Islet precursor cell (in vitro differentiated cells): ENCODE results near the gene S1PR2.
A peak's percentile ranks its signal among the peaks of the same experiment; 100 is the strongest.
"Not testable (repeated sequence)": the region's sequence is repeated elsewhere in the genome, so short reads cannot be mapped to it uniquely, and the experiment has no call there.

Source experiments
- DNase-seq: peaks from one replicate; pipeline ENCODE4 v3.0.0-alpha.2; 2018

S1PR2 gene

DNA sequence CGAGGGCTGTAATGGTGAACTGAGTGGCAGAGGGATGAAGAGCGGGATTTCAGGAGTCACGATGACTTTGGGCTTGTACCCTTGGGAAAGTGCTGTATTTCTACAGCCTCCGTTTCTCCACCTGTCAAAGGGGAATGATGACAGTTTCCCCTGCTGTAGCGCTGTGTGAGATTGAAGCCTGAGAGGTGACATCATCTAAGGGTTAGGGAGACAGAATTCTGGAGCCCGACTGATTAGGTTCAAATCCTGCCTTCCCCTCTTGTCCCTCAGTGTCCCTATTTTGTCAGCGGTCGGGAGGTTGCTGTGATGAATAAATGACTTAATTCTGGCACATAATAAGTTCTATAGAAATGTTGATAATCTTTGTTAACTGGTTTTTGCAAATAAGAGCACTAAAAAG, 21.6 kb upstream of the S1PR2 start:
- DNase-seq: no peak

DNA sequence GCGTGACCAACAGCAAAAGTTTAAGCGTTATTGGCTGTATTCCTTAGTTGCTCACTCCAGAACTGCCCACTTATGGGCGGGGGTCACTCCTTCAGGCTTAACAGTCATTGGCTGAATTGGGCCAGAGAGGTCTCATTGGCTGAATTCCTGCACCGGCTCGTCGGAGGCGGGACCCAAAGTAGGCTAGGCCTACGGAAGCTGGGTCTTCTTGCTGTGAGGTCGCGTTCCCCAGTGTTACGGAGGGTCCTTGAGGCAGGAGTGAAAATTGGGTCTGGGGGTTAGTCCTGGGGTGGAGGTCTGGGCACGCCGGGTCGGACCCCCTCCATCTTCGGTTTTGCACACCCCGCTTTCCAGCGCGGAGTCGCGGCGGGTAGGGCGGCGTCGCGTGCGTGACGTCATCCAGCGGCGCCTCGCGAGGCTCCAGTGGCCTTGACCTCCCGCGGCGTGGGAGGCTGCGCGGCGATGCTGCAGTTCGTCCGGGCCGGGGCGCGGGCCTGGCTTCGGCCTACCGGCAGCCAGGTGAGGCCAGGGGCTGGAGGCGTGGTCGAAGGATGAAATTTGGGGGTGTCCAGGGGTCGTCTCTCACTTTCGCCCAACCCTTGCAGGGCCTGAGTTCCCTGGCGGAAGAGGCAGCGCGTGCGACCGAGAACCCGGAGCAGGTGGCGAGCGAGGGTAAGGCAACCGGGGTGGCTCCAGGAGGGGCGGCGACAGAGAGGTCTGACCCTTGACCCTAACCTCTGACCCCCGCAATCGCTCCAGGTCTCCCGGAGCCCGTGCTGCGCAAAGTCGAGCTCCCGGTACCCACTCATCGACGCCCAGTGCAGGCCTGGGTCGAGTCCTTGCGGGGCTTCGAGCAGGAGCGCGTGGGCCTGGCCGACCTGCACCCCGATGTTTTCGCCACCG, 20.9 kb upstream of the S1PR2 start, which contains the start of gene MRPL4:
TSS of gene MRPL4 (plus strand) at position 423 of the 903 bp plus-strand sequence. CDS start at position 463, 40 bp downstream.
- peak; percentile 99 for DNase-seq

DNA sequence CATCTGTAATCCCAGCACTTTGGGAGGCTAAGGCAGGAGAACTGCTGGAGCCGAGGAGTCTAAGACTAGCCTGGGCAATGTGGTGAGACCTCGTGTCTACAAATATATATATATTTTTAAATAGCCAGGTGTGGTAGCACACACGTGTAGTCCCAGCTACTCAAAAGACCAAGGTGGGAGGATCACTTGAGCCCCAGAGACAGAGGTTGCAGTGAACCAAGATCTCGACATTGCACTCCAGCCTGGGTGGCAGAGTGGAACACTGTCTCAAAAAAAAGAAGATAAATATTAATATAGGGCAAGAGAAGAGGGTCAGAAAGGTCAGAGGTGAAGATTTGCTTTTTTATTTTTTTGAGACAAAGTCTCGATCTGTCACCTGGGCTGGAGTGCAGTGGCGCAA, 15.4 kb upstream of the S1PR2 start:
- DNase-seq: no peak

DNA sequence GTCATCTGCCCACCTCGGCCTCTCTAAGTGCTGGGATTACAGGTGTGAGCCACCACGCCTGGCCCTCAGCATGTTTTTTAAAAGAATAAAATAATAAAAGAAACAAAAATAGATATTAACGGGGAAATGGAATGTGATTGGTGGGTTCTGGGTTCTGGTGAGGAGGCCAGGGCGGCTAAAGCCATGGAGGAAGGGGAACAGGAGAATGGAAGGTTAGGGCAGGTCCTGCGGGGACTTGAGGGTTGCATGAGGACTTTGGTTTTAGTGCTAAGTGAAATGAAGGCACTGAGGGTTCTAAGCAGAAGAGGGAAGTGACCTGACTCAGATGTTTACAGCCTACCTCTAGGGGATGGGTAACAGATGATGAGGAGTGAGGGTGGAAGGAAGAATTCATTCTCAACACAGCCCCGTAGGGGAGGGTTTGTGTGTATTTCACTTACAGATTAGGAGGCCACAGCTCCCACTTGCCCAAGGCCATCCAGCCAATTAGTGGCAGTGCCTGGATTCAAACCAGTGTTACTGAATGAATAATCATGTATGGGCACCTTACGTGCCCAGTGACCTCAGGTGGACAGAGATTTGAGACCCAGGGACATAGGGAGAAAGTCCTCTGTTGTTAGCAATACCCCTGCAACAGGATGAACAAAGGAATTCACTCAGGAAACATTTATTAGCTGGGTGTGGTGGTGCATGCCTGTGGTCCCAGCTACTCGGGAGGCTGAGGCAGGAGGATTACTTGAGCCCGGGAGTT, 14.2 kb upstream of the S1PR2 start:
- DNase-seq: no peak

DNA sequence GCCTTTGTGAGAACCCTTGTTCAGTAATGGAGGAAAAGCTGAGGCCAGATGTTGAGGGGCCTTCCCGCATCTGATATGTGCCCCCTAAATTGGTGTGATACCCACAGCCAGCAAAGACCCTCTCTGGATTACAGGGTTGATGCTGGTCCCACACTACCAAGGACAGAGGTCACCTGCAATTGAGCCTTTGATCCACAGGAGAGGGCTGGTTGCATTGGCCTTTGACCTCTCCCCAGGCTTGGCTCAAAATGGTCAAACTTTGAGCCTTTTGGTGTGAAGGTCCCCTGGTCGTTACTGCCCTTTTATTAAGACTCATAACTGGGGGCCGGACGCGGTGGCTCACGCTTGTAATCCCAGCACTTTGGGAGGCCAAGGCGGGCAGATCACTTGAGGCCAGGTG, 12.5 kb upstream of the S1PR2 start:
- no peak for DNase-seq

DNA sequence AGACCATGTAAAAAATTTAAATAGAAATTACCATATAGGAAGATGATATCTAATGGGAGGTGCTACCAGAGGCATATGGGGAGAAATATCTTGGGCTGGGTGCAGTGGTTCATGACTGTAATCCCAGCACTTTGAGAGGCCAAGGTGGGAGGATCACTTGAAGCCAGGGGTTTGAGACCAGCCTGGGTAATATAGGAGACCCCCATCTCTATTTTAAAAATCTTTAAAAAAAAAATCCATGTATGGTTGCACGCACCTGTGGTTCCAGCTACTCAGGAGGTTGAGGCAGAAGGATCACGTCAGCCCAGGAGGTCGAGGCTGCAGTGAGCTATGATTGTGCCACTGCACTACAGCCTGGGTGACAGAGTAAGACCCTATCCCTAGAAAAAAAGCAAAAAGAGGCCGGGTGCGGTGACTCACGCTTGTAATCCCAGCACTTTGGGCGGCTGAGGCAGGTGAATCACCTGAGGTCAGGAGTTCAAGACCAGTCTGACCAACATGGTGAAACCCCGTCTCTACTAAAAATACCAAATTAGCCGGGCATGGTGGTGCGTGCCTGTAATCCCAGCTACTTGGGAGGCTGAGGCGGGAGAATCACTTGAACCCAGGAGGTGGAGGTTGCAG, 10.8 kb upstream of the S1PR2 start:
- DNase-seq: not testable (repeated sequence)

DNA sequence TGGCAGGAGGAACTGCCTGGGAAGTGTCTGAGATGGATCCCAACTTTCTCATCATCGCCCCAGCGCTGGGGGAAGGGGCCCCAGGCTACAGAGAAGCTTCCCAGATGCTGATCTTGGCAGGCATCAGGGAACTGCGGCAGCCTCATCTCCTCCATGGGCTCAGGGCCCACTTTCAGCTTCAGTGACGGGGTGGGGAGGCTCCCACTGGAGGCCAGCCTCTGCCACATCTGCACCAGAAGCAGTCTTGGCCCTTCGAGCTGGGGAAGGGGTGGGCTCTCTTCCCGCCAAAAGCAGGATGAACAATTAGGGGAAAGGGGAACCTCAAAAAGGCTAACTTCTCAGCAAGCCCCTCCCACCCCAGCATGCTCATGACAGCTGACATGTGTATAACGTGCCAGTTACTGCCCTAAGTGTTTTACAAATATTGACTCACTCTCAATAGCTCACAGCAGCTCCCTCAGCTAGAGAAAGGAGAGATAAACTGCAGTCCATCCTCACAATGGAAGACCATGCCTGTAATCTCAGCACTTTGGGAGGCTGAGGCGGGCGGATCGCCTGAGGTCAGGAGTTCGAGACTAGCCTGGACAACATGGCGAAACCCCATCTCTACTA, 7.1 kb upstream of the S1PR2 start:
- DNase-seq: no peak

DNA sequence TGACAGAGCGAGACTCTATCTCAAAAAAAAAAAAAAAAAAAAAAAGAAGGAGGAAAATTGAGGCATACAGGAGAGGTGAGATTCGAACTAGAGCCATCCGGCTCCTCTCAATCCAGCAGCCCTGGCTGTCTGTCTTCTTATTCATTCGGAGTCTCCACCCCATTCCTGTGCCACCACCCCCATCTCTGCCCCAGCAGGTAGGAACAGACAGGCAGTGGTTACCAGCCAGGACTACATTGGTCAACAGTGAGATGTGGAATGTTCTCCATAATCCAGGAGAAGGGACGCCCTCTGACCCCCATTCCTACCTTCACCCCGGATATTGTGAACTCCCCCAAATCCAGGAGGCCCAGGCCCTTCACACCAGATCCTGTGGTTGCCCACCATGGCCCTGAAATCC, 6.6 kb upstream of the S1PR2 start:
- DNase-seq: no peak

DNA sequence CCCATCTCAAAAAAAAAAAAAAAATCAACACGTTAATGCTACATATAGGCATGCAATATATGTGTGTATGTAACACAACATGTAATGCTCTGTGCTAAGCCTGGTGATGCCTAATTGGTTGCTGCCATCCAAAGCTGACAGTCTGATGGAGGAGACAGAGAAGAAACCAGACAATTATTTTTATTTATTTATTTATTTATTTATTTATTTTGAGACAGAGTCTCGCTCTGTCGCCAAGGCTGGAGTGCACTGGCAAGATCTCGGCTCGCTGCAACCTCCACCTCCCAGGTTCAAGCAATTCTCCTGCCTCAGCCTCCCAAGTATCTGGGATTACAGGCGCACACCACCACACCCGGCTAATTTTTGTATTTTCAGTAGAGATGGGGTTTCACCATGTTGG, 4.3 kb upstream of the S1PR2 start:
- DNase-seq: not testable (repeated sequence)

DNA sequence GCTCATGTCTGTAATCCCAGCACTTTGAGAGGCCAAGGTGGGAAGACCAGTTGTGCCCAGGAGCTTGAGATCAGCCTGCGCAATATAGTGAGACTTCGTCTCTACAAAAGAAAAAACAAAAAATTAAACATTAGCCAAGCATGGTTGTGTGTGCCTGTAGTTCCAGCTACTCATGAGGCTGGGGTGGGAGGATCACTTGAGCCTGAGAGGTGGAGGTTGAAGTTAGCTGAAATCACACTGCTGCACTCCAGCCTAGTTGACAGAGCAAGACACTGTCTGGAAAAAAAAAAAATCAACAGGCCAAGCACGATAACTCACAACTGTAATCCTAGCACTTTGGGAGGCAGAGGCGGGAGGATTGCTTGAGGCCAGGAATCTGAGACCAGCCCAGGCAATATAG, 3.9 kb upstream of the S1PR2 start:
- peak; percentile 35 for DNase-seq

DNA sequence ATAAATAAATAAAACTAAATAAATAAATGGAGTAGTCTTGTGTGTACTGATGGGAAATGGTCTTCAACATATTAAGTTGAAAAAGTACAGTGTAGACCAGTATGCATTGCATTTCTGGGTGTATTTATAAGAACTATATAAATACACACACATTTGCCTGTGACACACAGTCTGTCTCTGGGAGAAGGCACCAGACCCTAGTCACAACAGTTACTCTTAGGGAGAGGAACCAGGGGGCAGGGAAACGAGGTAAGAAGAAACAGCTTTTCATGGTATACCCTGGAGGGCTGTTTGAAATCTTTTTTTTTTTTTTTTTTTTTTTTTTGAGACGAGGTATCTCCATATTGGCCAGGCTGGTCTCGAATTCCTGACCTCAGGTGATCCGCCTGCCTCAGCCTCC, 2.8 kb upstream of the S1PR2 start:
- no peak for DNase-seq

DNA sequence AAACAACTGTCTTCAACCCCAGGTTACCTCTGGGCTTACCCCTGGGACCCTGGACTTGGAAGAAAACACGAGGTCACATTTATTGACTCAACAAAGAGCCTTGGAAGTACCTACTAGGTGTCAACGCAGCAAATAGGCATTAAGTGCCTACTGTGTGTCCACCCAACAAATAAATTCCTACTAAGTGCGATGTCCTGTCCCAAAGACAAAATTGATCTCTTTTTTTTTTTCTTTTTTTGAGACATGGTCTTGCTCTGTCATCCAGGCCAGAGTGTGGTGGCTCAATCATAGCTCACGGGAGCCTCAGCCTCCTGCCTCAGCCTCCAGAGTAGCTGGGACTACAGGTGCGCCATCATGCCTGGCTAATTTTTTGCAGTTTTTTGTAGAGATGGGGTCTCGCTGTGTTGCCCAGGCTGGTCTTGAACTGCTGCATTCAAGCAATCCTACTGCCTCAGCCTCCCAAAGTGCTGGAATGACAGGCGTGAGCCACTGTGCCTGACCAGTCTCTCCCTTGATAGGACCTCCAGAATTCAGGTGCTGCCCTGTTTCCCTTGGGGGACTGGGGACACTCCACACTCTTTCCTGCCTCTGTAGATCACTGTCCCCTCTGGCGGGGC, 589 bp upstream of the S1PR2 start:
- DNase-seq: no peak

DNA sequence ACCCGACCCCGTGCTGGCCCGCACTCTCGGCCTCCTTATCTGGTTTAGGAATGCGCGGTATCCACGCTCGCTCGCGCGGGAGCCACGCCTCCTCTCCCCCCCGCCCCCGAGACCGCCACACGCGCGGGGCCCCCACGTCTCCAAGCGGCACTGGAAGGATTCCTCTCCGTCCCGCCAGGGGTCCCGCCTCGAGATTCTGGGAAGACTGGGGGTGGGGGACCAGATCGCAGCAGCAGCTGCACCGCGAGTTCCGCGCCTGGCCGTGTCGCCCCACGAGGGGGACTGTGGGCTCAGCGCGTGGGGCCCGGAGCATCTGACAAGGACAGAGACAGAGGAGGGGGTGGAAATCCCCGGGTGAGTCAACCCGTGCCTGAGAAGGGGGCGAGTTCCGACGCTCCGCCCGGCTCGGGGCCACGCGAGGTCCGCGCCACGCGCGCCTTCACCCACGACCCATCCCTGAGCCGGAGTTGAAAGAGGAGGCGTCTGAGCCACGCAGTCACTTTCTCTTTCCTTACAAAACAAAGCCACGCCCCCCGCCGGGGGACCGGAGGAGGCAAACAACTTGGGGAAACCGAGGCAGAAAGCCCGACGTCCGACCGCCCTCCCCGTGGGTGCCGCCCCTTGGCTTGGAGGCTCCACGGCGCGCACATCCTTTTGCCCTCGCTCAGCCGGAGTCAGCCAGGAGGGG, 814 bp downstream of the S1PR2 start:
- peak; percentile 84 for DNase-seq

DNA sequence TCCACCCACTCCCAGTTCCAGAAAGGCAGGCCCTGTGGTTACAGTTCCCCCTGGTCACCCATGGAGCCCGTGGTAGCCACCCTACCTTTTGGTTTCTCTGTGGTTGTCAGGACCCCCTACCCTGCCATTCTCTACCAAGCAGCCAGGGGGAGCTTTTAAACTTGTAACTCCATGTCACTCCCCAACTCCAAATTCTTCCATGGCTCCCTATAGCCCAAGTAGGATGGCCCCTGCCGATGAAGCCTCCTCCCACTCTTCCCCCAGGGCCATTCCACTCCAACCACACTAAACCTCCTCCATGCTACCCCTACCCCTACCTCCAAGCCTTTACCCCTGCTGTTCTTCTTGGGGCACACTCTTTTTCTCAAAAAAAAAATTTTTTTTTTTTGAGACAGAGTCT, 2.2 kb downstream of the S1PR2 start:
- DNase-seq: peak; percentile 75

DNA sequence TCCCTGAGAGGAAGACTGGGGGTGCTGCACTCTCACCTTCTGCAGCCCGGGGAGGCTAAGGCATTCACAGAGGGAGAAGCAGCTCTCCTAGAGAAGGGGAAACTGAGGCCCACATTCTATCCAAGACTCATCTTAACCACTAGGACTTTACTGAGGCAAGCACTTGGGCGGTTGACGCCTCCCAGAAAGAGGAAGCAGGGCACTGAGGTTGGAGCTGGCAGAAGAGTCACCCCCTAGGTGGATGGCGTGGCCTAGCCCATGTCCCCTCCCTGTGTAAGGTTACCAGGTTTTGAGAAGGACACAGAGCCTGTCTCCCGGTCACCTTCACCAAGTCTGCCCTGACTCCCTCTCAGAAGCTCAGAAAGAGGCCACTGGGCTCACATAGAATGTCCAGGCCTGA, 2.7 kb downstream of the S1PR2 start:
- no peak for DNase-seq

DNA sequence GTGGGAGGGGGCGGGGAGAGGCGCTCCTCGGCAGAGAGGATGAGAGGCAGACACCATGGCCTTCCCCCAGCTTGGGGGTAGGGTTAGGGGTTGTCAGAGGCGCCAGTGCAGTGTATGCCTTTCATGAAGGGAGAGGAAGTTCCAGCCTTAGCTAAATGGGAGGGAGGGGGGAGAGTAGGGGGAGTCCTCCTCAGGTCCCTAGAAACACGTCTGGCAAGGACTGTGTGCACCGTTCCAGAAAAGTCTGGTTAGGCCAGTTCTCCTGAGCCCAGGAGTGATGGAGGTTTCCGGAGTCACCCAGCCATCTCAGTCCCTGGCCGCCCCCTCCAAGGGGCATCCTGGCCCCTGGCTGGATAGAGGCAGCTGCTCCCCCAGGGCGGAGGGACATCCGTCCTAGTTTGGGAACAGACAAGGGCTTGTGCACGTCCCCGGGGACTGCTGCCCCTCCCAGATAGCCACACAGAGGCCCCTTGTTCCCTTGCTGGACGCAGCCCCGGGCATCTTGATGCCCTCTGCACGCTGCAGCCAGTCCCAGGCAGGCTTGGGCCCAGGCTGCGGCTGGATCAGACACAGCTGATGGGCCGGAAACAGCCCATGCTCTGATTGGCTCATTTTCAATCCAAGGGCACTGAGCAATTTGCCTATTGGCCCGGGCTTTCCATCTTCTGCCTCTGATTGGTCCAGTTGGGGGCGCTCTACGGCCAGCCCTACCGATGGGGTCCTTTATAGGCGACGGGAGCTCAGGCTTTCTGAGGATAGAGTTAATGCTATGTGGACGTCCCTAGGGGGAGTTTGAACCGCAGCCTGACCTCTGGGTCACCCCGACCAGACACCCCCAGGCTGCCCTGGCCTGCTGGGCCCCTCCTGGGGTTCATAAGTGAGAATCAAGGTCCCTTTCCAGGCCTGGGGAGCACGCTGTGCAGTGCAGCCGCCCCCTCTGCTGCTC, 3.8 kb downstream of the S1PR2 start:
- peak; percentile 88 for DNase-seq

DNA sequence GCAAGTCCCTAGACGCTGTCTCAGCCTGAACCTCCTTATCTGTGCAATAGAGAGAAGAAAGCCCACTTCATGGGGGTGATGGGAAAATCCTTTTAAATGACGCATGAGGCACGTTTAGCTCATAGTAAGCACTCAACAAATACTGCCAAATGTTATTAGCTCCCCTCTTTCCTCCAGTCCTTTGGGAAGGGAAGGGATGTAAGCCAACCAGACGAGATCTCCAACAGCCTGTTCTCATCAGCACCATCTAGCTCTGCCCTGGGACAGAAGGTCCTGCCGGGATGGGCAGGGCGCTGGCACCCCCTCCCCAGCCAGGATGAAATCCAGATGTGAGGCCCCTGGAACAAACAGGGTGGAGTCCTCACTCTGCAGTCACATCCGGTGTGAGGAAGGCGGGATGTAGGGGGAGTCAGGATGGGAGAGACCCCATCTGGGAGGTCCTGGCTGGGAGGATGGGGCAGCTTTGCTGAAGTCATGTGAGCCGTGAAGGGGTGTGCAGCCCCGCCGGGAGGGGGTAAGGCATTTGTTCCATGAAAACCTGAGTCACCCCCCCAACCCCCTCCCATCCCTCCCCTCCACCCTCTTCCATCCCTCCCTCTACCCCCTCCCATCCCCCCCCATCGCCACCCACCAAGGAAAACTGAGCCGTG, 4.6 kb downstream of the S1PR2 start:
- DNase-seq: no peak

DNA sequence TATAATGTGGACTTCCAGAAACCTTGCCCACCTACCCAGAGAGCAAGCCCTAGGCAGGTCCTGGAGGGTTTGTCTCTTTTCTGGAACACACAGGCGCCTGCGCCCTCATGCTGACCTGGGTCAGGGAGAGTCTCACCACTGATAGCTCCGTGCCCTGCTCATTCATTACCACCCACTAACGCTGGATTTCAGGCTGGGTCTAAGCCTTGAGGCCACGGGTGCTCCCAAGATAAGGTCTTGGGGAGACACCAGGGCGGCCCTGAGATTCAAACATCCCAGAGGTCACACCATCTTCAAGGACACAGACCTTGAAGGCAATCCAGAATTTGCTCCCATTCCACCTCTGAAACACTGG, 5.1 kb downstream of the S1PR2 start:
- no peak for DNase-seq

DNA sequence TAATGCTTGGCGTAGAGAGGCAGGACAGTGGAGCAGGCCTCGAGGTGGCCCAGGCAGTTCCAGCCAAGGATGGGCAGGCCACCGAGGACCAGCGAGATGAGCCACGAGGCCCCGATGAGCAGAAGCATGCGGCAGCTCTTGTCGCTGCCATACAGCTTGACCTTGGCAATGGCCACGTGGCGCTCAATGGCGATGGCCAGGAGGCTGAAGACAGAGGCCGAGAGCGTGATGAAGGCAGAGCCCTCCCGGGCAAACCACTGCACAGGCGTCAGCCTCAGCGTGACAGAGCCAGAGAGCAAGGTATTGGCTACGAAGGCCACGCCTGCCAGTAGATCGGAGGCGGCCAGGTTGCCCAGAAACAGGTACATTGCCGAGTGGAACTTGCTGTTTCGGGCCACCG, 6.8 kb downstream of the S1PR2 start:
- DNase-seq: no peak

DNA sequence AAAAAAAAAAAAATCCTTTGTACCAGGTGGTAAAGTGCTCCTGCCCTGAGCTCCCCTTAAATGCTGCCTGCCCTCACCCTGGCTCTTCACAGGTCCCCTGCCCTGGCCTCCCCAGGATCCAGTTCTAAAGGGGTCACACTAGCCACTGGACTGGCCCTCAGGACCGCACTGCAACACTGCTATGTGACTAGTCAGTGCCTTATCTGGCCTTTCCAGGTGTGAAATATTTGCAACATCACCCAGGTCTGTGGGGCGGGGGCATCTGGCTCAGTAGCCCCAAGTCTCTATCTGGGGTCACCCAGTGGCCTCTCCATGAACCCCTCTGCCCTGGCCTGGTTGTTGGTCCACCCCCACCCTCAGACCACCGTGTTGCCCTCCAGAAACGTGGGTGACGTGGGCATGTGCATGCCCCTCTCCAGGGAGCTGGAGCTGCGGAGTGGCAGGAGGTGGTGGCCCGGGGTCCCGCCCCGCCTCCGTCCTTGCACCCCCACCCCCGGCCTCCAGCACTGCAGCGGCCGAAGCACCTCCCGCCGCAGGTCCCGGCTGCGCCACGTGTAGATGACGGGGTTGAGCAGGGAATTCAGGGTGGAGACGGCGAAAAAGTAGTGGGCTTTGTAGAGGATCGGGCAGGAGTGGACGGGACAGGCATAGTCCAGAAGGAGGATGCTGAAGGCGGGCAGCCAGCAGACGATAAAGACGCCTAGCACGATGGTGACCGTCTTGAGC, 7.5 kb downstream of the S1PR2 start:
- no peak for DNase-seq
